Vagina (tissue), 2 donors: ENCODE results near the gene BCL6B. TPM values are rescaled to one million over a fixed set of nuclear protein-coding genes. Genes with fewer than 3 reads are reported as not detected.

Experiments
- DNase-seq, 2 donors: peaks; one replicate each; pipeline ENCODE4 v3.0.0-alpha.2; 2017; ENCODE audit errors: extremely low spot score in 2 of 2
- H3K27ac ChIP-seq: fragments of 200-600 bp; sonication (generic); one replicate; pipeline ENCODE4 v1.5.1; 2019
- H3K27me3 ChIP-seq: fragments of 200-600 bp; sonication (generic); one replicate; pipeline ENCODE4 v1.5.1; 2019
- H3K36me3 ChIP-seq, 2 donors: fragments of 200-600 bp; sonication (generic); one replicate each; pipeline ENCODE4 v1.5.1; 2017 to 2019
- H3K4me1 ChIP-seq: fragments of 200-600 bp; sonication (generic); one replicate; pipeline ENCODE4 v1.5.1; 2019
- H3K4me3 ChIP-seq, 2 donors: fragments of 200-600 bp; sonication (generic); 1 replicate in 1 of 2; 2 replicates in 1 of 2; pipeline ENCODE4 v1.5.1; 2016 to 2019
- H3K9me3 ChIP-seq: fragments of 200-600 bp; sonication (generic); one replicate; pipeline ENCODE4 v1.5.1; 2019
- POLR2A ChIP-seq, 2 donors: fragments of 450-650 bp; IDR thresholded peaks; one replicate each; pipeline ENCODE4 v1.6.1; 2017; ENCODE audit warnings: antibody characterized with exemption in 2 of 2, mild to moderate bottlenecking in 2 of 2, moderate library complexity in 2 of 2
- POLR2AphosphoS5 ChIP-seq, 2 donors: sonication (generic); formaldehyde crosslinking; IDR thresholded peaks; one replicate each; pipeline ENCODE4 v1.9.0; 2017; ENCODE audit warnings: antibody characterized with exemption in 2 of 2, mild to moderate bottlenecking in 2 of 2, low read depth in 1 of 2; ENCODE audit not compliant: insufficient read depth in 1 of 2
- intact Hi-C: fragments of 100-400 bp; cut with DNase I; formaldehyde crosslinking; loops from one replicate; pipeline ENCODE4 v1.15.1; 2023
- total RNA-seq: library from RNA; depleted of rRNA; stranded (reverse); fragments of >200 nt; gene quantifications from one replicate; pipeline ENCODE4 v1.2.3, GENCODE V29; 2016
- TF ChIP-seq, protein P1 (sequence below), 3 experiments: fragments of 450-650 bp in 2 of 3; fragments of 200-600 bp in 1 of 3; sonication (generic) in 1 of 3; IDR thresholded peaks; one replicate each; pipeline ENCODE4 v1.5.1; 2017 to 2019; ENCODE audit warnings: antibody characterized with exemption in 3 of 3, mild to moderate bottlenecking in 2 of 3, moderate library complexity in 2 of 3

The BCL6B gene
- total RNA-seq, 1 donor from 2014 or later: 10.1 TPM

DNA sequence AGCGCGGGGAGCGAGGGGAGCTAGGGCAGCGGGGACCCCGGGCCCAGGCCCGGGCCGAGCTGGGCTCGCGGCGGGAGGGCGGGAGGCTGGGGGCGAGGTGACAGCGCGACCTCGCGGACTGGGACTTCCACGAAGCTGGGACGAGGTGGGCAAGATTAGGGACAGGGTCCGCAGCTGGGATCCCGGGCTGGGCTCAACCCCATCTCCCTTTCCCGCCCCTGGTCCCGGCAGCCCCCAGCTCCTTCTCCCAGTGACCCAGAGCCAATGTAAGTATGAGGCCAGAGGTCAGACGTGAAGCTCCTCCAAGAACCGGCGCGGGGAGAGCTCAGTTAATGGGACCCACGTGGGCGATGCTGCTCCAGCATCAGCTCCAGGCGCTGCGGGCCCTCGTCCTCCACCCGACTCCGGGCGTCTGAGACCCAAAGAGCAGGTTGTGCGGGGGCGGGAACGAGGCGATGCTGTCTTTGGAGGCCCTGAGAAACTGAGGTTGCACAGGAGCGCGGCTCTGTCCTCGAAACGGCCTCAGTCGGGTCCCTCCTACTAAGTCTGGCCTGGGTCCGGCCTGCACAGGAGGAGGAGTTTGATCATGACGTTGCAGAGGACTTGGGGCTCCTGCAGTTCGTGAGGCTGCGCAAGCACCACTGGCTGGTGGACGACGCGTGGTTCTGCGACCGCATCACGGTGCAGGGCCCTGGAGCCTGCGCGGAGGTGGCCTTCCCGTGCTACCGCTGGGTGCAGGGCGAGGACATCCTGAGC is 26.4 kb upstream of the BCL6B start:
- Histone ChIP-seq H3K36me3 (peaks cover 0 to 31% of the 10 kb centered on the region in 2 donors), H3K27me3 (no peaks in the 10 kb centered on the region), H3K4me3 (peak overlapping the region; percentile 42 to 47), H3K9me3 (no peaks in the 10 kb centered on the region), H3K27ac (no peak overlapping the region), H3K4me1 (peaks cover 23% of the 10 kb centered on the region)
- intact Hi-C loops: no loop called here
- no peak for DNase-seq
- peak in 1 of 2 donors; percentile 11 for TF ChIP-seq POLR2AphosphoS5 (IDR thresholded peaks at IDR 0.05; ENCODE audit: insufficient read depth in 1 of 2, low read depth in 1 of 2)
- no peak for TF ChIP-seq POLR2A (IDR thresholded peaks at IDR 0.05)

DNA sequence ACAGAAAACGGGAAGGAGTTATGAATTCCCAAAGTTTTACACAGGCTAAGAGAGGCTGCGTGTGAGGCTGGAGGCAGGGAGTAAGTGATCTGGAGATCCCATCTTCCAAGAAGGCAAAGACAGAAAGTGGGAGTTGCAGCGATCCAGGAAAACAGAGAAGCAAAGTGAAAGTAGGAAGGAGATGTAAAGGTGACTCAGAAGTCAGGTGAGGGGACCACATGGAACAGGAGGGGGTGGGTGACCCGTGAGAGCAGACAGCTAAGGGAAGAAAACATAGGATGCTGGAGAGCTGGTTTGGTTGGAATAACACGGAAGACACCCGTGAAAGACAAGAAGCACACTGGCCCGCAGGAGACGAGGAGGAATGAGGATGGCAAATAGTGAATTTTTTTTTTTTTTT is 25.7 kb upstream of the BCL6B start:
- no peak overlapping the region for H3K27ac ChIP-seq
- TF ChIP-seq POLR2A (IDR thresholded peaks at IDR 0.05): no peak
- TF ChIP-seq, protein P1, sequence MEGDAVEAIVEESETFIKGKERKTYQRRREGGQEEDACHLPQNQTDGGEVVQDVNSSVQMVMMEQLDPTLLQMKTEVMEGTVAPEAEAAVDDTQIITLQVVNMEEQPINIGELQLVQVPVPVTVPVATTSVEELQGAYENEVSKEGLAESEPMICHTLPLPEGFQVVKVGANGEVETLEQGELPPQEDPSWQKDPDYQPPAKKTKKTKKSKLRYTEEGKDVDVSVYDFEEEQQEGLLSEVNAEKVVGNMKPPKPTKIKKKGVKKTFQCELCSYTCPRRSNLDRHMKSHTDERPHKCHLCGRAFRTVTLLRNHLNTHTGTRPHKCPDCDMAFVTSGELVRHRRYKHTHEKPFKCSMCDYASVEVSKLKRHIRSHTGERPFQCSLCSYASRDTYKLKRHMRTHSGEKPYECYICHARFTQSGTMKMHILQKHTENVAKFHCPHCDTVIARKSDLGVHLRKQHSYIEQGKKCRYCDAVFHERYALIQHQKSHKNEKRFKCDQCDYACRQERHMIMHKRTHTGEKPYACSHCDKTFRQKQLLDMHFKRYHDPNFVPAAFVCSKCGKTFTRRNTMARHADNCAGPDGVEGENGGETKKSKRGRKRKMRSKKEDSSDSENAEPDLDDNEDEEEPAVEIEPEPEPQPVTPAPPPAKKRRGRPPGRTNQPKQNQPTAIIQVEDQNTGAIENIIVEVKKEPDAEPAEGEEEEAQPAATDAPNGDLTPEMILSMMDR (IDR thresholded peaks at IDR 0.05): no peak
- TF ChIP-seq POLR2AphosphoS5 (IDR thresholded peaks at IDR 0.05; ENCODE audit: insufficient read depth in 1 of 2, low read depth in 1 of 2): no peak
- DNase-seq: no peak
- H3K4me3 ChIP-seq: peak overlapping the region in 1 of 2 donors; percentile 42
- peaks cover 0 to 36% of the 10 kb centered on the region in 2 donors for H3K36me3 ChIP-seq
- no peaks in the 10 kb centered on the region for H3K27me3 ChIP-seq
- H3K9me3 ChIP-seq: no peaks in the 10 kb centered on the region
- intact Hi-C loops: no loop called here
- H3K4me1 ChIP-seq: peaks cover 23% of the 10 kb centered on the region

DNA sequence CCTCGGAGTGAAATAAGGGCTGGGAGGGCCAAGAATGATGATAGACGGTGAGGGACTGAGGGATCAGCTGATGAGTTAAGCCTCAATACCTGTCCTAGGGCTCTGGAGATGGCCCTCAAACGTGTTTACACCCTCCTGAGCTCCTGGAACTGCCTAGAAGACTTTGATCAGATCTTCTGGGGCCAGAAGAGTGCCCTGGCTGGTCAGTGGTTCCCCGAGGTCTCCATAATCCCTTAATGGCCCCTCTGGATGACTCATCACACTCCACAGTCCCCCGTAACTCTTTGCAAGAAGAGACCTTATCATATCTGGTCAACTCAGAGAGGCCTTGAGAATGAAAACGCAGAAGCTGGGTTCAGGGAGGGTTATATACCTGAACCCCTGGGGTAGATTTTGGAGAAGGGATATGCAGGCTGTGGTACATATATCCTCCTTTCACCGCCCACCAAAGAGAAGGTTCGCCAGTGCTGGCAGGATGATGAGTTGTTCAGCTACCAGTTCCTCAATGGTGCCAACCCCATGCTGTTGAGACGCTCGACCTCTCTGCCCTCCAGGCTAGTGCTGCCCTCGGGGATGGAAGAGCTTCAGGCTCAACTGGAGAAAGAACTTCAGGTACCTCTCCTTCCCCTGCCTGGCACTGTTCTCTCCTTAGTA is 23.9 kb upstream of the BCL6B start:
- Histone ChIP-seq H3K27me3 (no peaks in the 10 kb centered on the region), H3K4me3 (no peak overlapping the region), H3K4me1 (peaks cover 23% of the 10 kb centered on the region), H3K36me3 (peaks cover 0 to 45% of the 10 kb centered on the region in 2 donors), H3K27ac (no peak overlapping the region), H3K9me3 (no peaks in the 10 kb centered on the region)
- no peak for DNase-seq
- TF ChIP-seq POLR2A (IDR thresholded peaks at IDR 0.05) (no peak), POLR2AphosphoS5 (IDR thresholded peaks at IDR 0.05; ENCODE audit: insufficient read depth in 1 of 2, low read depth in 1 of 2) (no peak)
- TF ChIP-seq, protein P1 (IDR thresholded peaks at IDR 0.05): no peak
- intact Hi-C loops: no loop called here

DNA sequence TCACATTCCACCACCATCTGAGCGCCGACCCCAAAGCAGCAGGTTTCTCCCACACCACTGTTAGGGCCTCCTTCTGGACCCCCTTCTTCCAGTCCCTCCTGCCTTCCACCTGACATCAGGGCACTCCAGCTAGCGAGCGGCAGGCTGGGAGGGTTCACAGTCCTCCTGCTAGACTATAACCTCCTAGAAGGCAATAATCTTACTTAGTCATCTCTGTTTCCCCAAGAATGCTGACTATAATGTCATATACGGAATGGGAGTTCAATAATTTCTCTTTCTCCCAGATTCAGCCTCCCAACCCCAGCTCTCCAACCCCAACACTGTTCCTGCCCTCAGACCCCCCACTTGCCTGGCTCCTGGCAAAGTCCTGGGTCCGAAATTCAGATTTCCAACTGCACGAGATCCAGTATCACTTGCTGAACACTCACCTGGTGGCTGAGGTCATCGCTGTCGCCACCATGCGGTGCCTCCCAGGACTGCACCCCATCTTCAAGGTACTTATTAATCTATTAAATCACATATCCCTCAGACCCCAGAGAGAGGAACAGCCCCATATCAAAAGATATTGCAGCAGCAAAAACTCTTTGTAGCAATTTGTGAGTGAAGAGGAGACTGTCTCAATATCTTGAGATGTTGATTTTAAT is 21.4 kb upstream of the BCL6B start:
- no peak overlapping the region for H3K27ac ChIP-seq
- peaks cover 7% of the 10 kb centered on the region for H3K4me1 ChIP-seq
- H3K36me3 ChIP-seq: peaks cover 0 to 45% of the 10 kb centered on the region in 2 donors
- TF ChIP-seq POLR2A (IDR thresholded peaks at IDR 0.05): no peak
- TF ChIP-seq, protein P1 (IDR thresholded peaks at IDR 0.05): peak in 1 of 3 experiments; percentile 27
- no peak for DNase-seq
- intact Hi-C loops: loop anchor here (10.0 kb wide), 1 partner anchor 337 kb away; no protein-coding TSS in a partner anchor
- H3K4me3 ChIP-seq: no peak overlapping the region
- H3K27me3 ChIP-seq: no peaks in the 10 kb centered on the region
- H3K9me3 ChIP-seq: no peaks in the 10 kb centered on the region

DNA sequence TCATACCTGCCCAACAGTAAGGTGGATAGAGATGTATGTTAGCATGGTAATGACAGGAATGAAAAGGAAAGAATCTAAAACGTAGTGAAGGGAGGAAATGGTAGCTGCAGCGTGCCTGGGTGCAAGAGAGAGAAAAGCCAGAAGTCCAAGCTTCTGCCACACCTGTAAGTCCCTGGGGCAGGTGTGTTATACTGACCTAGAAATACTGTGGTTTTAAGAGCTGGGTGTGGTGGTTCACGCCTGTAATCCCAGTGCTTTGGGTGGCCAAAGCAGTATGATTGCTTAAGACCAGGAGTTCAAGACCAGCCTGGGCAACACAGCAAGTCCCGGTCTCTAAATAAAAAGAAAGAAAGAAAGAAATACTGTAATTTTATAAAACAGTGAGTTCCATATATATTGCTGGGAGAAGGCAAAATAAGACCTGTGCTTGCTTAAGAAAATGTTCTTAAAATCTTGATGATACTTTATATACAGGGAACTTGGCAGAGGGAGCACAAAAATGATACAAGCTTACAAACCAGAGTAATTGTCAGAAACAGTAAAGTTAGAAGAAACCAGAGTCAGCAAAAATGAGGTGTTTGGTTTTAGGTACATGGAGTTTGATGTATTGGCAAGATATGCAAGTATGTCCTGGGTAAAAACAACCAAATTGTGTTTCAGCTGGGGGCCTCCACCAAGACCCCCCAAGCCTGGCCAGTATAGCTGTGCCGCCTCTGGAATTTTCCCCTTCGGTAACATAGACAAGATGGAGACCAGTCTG is 20.4 kb upstream of the BCL6B start:
- H3K9me3 ChIP-seq: no peaks in the 10 kb centered on the region
- intact Hi-C loops: loop anchor here (10.0 kb wide), 1 partner anchor 338 kb away; no protein-coding TSS in a partner anchor
- H3K27me3 ChIP-seq: no peaks in the 10 kb centered on the region
- H3K36me3 ChIP-seq: peaks cover 0 to 45% of the 10 kb centered on the region in 2 donors
- TF ChIP-seq POLR2AphosphoS5 (IDR thresholded peaks at IDR 0.05; ENCODE audit: insufficient read depth in 1 of 2, low read depth in 1 of 2) (no peak), POLR2A (IDR thresholded peaks at IDR 0.05) (no peak)
- TF ChIP-seq, protein P1 (IDR thresholded peaks at IDR 0.05): no peak
- DNase-seq: no peak
- H3K4me1 ChIP-seq: no peaks in the 10 kb centered on the region
- H3K4me3 ChIP-seq: no peak overlapping the region
- no peak overlapping the region for H3K27ac ChIP-seq
